ENCODE data around the gene MTF1. TPM values are rescaled to one million over a fixed set of nuclear protein-coding genes. Genes with fewer than 3 reads are reported as not detected.
"Not testable (repeated sequence)": the region's sequence is repeated elsewhere in the genome, so short reads cannot be mapped to it uniquely, and the experiment has no call there.

Gene MTF1
- total and polyA plus RNA-seq, 3 experiments from 2014 or later, result 21.3 to 39.1 (median 38.0) TPM

- Mint-ChIP-seq H3K36me3 (peaks cover 3 to 19% (median 3%) of the 10 kb centered on the region in 3 donors), H3K4me3 (peak overlapping the region in 1 of 7 donors; percentile 16), H3K9me3 (peaks cover 0 to 5% (median 0%) of the 10 kb centered on the region in 5 donors), H3K27me3 (no peaks in the 10 kb centered on the region), H3K4me1 (peaks cover 11 to 14% (median 13%) of the 10 kb centered on the region in 3 donors), H3K27ac (peak overlapping the region in 7 of 8 donors; percentile 29 to 91 (median 84))
- Histone ChIP-seq H3K36me3 (ENCODE audit: insufficient read depth, low read length) (peaks cover 5% of the 10 kb centered on the region), H3K4me1 (ENCODE audit: insufficient read depth, low read length) (no peaks in the 10 kb centered on the region), H3K27me3 (ENCODE audit: insufficient read depth, low read length, poor library complexity, severe bottlenecking) (no peaks in the 10 kb centered on the region), H3K27ac (ENCODE audit: low read depth, low read length) (no peak overlapping the region), H3K9me3 (ENCODE audit: low read length) (no peaks in the 10 kb centered on the region), H3K4me3 (ENCODE audit: low read length) (no peak overlapping the region)
- ChIA-PET CTCF (interaction anchor here (0.7 kb wide), 1 partner anchor 41 kb away, joined by 3 read pairs; no protein-coding TSS in a partner anchor), POLR2A (no interaction called here)
- no peak for DNase-seq
Observed at GRCh38 chr1:37901191-37901892, 42.0 kb upstream of the MTF1 start.

- peaks cover 6 to 20% (median 7%) of the 10 kb centered on the region in 3 donors for H3K36me3 Mint-ChIP-seq
- H3K4me1 ChIP-seq (ENCODE audit: insufficient read depth, low read length); H3K9me3 ChIP-seq (ENCODE audit: low read length); POLR2A ChIA-PET; DNase-seq; H3K27me3 ChIP-seq (ENCODE audit: insufficient read depth, low read length, poor library complexity, severe bottlenecking); H3K4me3 ChIP-seq (ENCODE audit: low read length); H3K36me3 ChIP-seq (ENCODE audit: insufficient read depth, low read length); CTCF ChIA-PET; H3K27me3 Mint-ChIP-seq; H3K9me3 Mint-ChIP-seq; H3K4me3 Mint-ChIP-seq; H3K27ac ChIP-seq (ENCODE audit: low read depth, low read length): not testable (repeated sequence)
- H3K27ac Mint-ChIP-seq, result peak overlapping the region in 1 of 8 donors; percentile 11
- peaks cover 13 to 18% (median 14%) of the 10 kb centered on the region in 3 donors for H3K4me1 Mint-ChIP-seq
Observed at GRCh38 chr1:37897563-37897962, 38.2 kb upstream of the MTF1 start.

- DNase-seq, result no peak
- H3K9me3 Mint-ChIP-seq, result peaks cover 0 to 3% (median 0%) of the 10 kb centered on the region in 5 donors
- POLR2A ChIA-PET, result no interaction called here
- CTCF ChIA-PET, result no interaction called here
- Histone ChIP-seq H3K27ac (ENCODE audit: low read depth, low read length) (no peak overlapping the region), H3K4me1 (ENCODE audit: insufficient read depth, low read length) (no peaks in the 10 kb centered on the region), H3K36me3 (ENCODE audit: insufficient read depth, low read length) (peaks cover 6% of the 10 kb centered on the region), H3K27me3 (ENCODE audit: insufficient read depth, low read length, poor library complexity, severe bottlenecking) (no peaks in the 10 kb centered on the region), H3K9me3 (ENCODE audit: low read length) (no peaks in the 10 kb centered on the region), H3K4me3 (ENCODE audit: low read length) (no peak overlapping the region)
- peak overlapping the region in 5 of 8 donors; percentile 4 to 92 (median 50) for H3K27ac Mint-ChIP-seq
- H3K4me3 Mint-ChIP-seq, result no peak overlapping the region
- peaks cover 7 to 12% (median 11%) of the 10 kb centered on the region in 3 donors for H3K4me1 Mint-ChIP-seq
- no peaks in the 10 kb centered on the region for H3K27me3 Mint-ChIP-seq
- H3K36me3 Mint-ChIP-seq, result peaks cover 7 to 29% (median 13%) of the 10 kb centered on the region in 3 donors
Observed at GRCh38 chr1:37893673-37894072, 34.3 kb upstream of the MTF1 start.

GRCh38 chr1:37892151-37893047 lies 33.0 kb upstream of the MTF1 start:
- POLR2A ChIA-PET, result no interaction called here
- Mint-ChIP-seq H3K4me1 (peaks cover 7 to 12% (median 11%) of the 10 kb centered on the region in 3 donors), H3K27me3 (no peaks in the 10 kb centered on the region)

GRCh38 chr1:37890378-37891014 lies 31.1 kb upstream of the MTF1 start:
- CTCF ChIA-PET, result no interaction called here
- H3K27me3 Mint-ChIP-seq, result no peaks in the 10 kb centered on the region

More at GRCh38 chr1:37892151-37893047, 33.0 kb upstream of the MTF1 start:
- no peaks in the 10 kb centered on the region for H3K4me1 ChIP-seq (ENCODE audit: insufficient read depth, low read length)
- peak overlapping the region; percentile 43 for H3K27ac ChIP-seq (ENCODE audit: low read depth, low read length)
- peaks cover 15% of the 10 kb centered on the region for H3K36me3 ChIP-seq (ENCODE audit: insufficient read depth, low read length)
- Mint-ChIP-seq H3K9me3 (peaks cover 0 to 3% (median 0%) of the 10 kb centered on the region in 5 donors), H3K36me3 (peaks cover 13 to 39% (median 15%) of the 10 kb centered on the region in 3 donors), H3K4me3 (no peak overlapping the region), H3K27ac (peak overlapping the region in 6 of 8 donors; percentile 17 to 85 (median 58))
- no peak overlapping the region for H3K4me3 ChIP-seq (ENCODE audit: low read length)
- CTCF ChIA-PET, result interaction anchor here (1.0 kb wide), 1 partner anchor 97 kb away, joined by 3 read pairs; the partner anchor contains the start of gene SF3A3
- H3K9me3 ChIP-seq (ENCODE audit: low read length), result no peaks in the 10 kb centered on the region
- no peak for DNase-seq
- no peaks in the 10 kb centered on the region for H3K27me3 ChIP-seq (ENCODE audit: insufficient read depth, low read length, poor library complexity, severe bottlenecking)

DNA sequence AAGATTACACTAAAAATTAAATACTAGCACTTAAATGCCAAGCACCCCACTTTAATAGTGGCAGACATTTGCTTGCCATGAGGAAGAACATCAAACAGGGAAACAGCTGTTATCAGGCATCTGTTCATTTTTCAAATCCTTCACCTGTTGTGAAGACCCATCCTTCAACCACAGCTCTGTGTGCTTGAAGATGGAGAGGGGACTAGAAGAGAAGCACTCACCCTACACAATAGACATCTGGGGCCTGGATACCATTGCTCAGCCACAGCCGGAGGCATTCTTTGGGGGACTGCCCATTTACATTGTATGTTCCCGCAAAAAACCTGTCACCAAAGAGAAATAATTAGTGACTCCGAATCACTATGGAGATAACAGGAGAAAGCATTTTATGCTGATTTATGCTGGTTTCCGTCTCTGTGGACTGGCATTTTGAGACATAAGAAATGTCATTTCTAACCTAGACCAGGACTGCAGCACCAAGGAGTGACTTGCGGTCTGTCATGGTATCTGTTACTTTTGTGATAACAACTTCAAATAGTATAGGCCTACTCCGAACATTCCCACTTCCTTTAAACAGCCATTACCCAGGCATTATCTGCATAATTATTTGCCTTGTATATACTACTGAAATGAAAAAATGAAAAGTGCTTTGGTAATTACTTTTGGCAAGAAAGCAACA lies 28.8 kb upstream of the MTF1 start:
- Mint-ChIP-seq H3K4me1 (peaks cover 5 to 12% (median 9%) of the 10 kb centered on the region in 3 donors), H3K27ac (peak overlapping the region in 3 of 8 donors; percentile 27 to 45 (median 39)), H3K9me3 (no peaks in the 10 kb centered on the region), H3K36me3 (peaks cover 18 to 74% (median 28%) of the 10 kb centered on the region in 3 donors), H3K27me3 (no peaks in the 10 kb centered on the region), H3K4me3 (no peak overlapping the region)
- DNase-seq, result no peak
- H3K27me3 ChIP-seq (ENCODE audit: insufficient read depth, low read length, poor library complexity, severe bottlenecking), result no peaks in the 10 kb centered on the region
- ChIA-PET CTCF (no interaction called here), POLR2A (no interaction called here)
- H3K4me1 ChIP-seq (ENCODE audit: insufficient read depth, low read length), result no peaks in the 10 kb centered on the region
- peaks cover 37% of the 10 kb centered on the region for H3K36me3 ChIP-seq (ENCODE audit: insufficient read depth, low read length)
- H3K9me3 ChIP-seq (ENCODE audit: low read length), result no peaks in the 10 kb centered on the region
- no peak overlapping the region for H3K4me3 ChIP-seq (ENCODE audit: low read length)
- no peak overlapping the region for H3K27ac ChIP-seq (ENCODE audit: low read depth, low read length)

More at GRCh38 chr1:37890378-37891014, 31.1 kb upstream of the MTF1 start:
- Histone ChIP-seq H3K36me3 (ENCODE audit: insufficient read depth, low read length) (peaks cover 29% of the 10 kb centered on the region), H3K27me3 (ENCODE audit: insufficient read depth, low read length, poor library complexity, severe bottlenecking) (no peaks in the 10 kb centered on the region), H3K27ac (ENCODE audit: low read depth, low read length) (no peak overlapping the region), H3K4me1 (ENCODE audit: insufficient read depth, low read length) (no peaks in the 10 kb centered on the region), H3K9me3 (ENCODE audit: low read length) (no peaks in the 10 kb centered on the region), H3K4me3 (ENCODE audit: low read length) (no peak overlapping the region)
- Mint-ChIP-seq H3K4me1 (peaks cover 7 to 12% (median 11%) of the 10 kb centered on the region in 3 donors), H3K4me3 (no peak overlapping the region), H3K27ac (peak overlapping the region in 5 of 8 donors; percentile 4 to 90 (median 49)), H3K9me3 (peaks cover 0 to 3% (median 0%) of the 10 kb centered on the region in 5 donors), H3K36me3 (peaks cover 19 to 57% (median 22%) of the 10 kb centered on the region in 3 donors)
- peak in 2 of 5 donors; percentile 34 to 49 for DNase-seq
- POLR2A ChIA-PET, result no interaction called here

DNA sequence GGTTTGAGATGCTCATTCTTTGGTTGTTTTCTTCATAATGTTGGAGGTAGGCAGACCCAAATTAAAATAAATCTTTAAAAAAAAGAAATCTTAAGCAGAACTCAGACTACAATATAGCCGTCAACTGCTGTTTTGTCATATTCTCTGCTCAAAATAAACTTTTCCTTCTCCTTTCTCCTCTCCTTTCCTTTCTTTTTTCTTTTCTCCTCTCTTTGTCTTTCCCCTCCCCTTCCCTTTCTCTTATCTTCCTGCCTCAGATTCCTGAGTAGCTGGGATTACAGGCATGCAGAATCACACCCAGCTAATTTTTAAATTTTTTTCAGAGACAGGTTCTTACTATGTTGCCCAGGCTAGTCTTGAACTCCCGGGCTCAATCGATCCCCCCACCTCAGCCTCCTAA lies 24.8 kb upstream of the MTF1 start:
- Mint-ChIP-seq H3K27ac (peak overlapping the region in 2 of 8 donors; percentile 36 to 78), H3K4me1 (peaks cover 0 to 4% (median 0%) of the 10 kb centered on the region in 3 donors), H3K9me3 (no peaks in the 10 kb centered on the region), H3K36me3 (peaks cover 10 to 90% (median 33%) of the 10 kb centered on the region in 3 donors), H3K27me3 (no peaks in the 10 kb centered on the region), H3K4me3 (no peak overlapping the region)
- Histone ChIP-seq H3K27me3 (ENCODE audit: insufficient read depth, low read length, poor library complexity, severe bottlenecking) (no peaks in the 10 kb centered on the region), H3K4me3 (ENCODE audit: low read length) (no peak overlapping the region), H3K27ac (ENCODE audit: low read depth, low read length) (no peak overlapping the region), H3K36me3 (ENCODE audit: insufficient read depth, low read length) (peaks cover 52% of the 10 kb centered on the region), H3K4me1 (ENCODE audit: insufficient read depth, low read length) (no peaks in the 10 kb centered on the region), H3K9me3 (ENCODE audit: low read length) (no peaks in the 10 kb centered on the region)
- POLR2A ChIA-PET, result interaction anchor here (0.5 kb wide), 1 partner anchor 1649 kb away, joined by 9 read pairs; no protein-coding TSS in a partner anchor
- no peak for DNase-seq
- CTCF ChIA-PET, result no interaction called here

Data from CD8-positive, alpha-beta memory T cell (primary cell).